Lower lobe of right lung (tissue), 2 donors: ENCODE measurements around the gene GPAM. TPM values are rescaled to one million over a fixed set of nuclear protein-coding genes. Genes with fewer than 3 reads are reported as not detected.

Experiments
- ATAC-seq, 2 donors: fragments of 200-7000 bp; cut with Tn5 transposase; one replicate each; pipeline ENCODE4 v1.9.1; 2020 to 2022; ENCODE audit warnings: mild to moderate bottlenecking in 2 of 2, moderate library complexity in 2 of 2
- DNase-seq: peaks from one replicate; pipeline ENCODE4 v3.0.0-alpha.2; 2020
- H3K27ac ChIP-seq: fragments of 200-600 bp; one replicate; pipeline ENCODE4 v1.8.0; 2022
- H3K27me3 ChIP-seq: fragments of 200-600 bp; one replicate; pipeline ENCODE4 v1.8.0; 2022; ENCODE audit warnings: low read depth
- H3K36me3 ChIP-seq: fragments of 200-600 bp; one replicate; pipeline ENCODE4 v1.8.0; 2022; ENCODE audit warnings: mild to moderate bottlenecking
- H3K4me1 ChIP-seq: fragments of 200-600 bp; one replicate; pipeline ENCODE4 v1.8.0; 2022
- H3K4me3 ChIP-seq: fragments of 200-600 bp; one replicate; pipeline ENCODE4 v1.8.0; 2022; ENCODE audit warnings: mild to moderate bottlenecking
- H3K9me3 ChIP-seq: fragments of 200-600 bp; one replicate; pipeline ENCODE4 v1.8.0; 2022
- intact Hi-C: fragments of 100-400 bp; cut with DNase I; formaldehyde crosslinking; loops from one replicate; pipeline ENCODE4 v1.11.0; 2022
- total RNA-seq: library from RNA; stranded (reverse); fragmentation: NEBNext Ultra II Directional; extraction: Animal tissue kit (Norgen Biotek cat#: 25700); gene quantifications from one replicate; pipeline ENCODE4 v1.2.1, GENCODE V29; 2021
- TF ChIP-seq, protein P1 (sequence below): fragments of 200-600 bp; IDR thresholded peaks from one replicate; pipeline ENCODE4 v1.8.0; 2022; ENCODE audit warnings: antibody characterized with exemption, mild to moderate bottlenecking
- donor health status: DM: no; HTN: yes; CAD: no; lungs with severe emphysema.

GPAM gene
- total RNA-seq, 1 donor from 2014 or later = 27.2 TPM

- peaks cover 4% of the 10 kb centered on the region for H3K4me1 ChIP-seq
- ATAC-seq = no peak
- no peaks in the 10 kb centered on the region for H3K9me3 ChIP-seq
- no peak overlapping the region for H3K4me3 ChIP-seq
- no peak for DNase-seq
- intact Hi-C loops = no loop called here
- H3K27ac ChIP-seq = no peak overlapping the region
- H3K36me3 ChIP-seq = peaks cover 100% of the 10 kb centered on the region
- TF ChIP-seq, protein P1, sequence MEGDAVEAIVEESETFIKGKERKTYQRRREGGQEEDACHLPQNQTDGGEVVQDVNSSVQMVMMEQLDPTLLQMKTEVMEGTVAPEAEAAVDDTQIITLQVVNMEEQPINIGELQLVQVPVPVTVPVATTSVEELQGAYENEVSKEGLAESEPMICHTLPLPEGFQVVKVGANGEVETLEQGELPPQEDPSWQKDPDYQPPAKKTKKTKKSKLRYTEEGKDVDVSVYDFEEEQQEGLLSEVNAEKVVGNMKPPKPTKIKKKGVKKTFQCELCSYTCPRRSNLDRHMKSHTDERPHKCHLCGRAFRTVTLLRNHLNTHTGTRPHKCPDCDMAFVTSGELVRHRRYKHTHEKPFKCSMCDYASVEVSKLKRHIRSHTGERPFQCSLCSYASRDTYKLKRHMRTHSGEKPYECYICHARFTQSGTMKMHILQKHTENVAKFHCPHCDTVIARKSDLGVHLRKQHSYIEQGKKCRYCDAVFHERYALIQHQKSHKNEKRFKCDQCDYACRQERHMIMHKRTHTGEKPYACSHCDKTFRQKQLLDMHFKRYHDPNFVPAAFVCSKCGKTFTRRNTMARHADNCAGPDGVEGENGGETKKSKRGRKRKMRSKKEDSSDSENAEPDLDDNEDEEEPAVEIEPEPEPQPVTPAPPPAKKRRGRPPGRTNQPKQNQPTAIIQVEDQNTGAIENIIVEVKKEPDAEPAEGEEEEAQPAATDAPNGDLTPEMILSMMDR = no peak
- H3K27me3 ChIP-seq = no peaks in the 10 kb centered on the region
Observed at GRCh38 chr10:112175409-112175808, 8.2 kb downstream of the GPAM start.

GRCh38 chr10:112173206-112173605 is 10.4 kb downstream of the GPAM start:
- TF ChIP-seq, protein P1 = no peak
- peaks cover 100% of the 10 kb centered on the region for H3K36me3 ChIP-seq
- no peak for ATAC-seq
- H3K27ac ChIP-seq = no peak overlapping the region
- peaks cover 4% of the 10 kb centered on the region for H3K4me1 ChIP-seq
- H3K9me3 ChIP-seq = no peaks in the 10 kb centered on the region
- no peak overlapping the region for H3K4me3 ChIP-seq
- intact Hi-C loops = no loop called here
- DNase-seq = no peak
- H3K27me3 ChIP-seq = no peaks in the 10 kb centered on the region

GRCh38 chr10:112168733-112169132 is 14.8 kb downstream of the GPAM start:
- H3K27me3 ChIP-seq = no peaks in the 10 kb centered on the region
- no peak overlapping the region for H3K4me3 ChIP-seq
- ATAC-seq (no peak), DNase-seq (no peak)
- H3K36me3 ChIP-seq = peaks cover 100% of the 10 kb centered on the region
- TF ChIP-seq, protein P1 = no peak
- H3K4me1 ChIP-seq = no peaks in the 10 kb centered on the region
- intact Hi-C loops = no loop called here
- no peaks in the 10 kb centered on the region for H3K9me3 ChIP-seq
- no peak overlapping the region for H3K27ac ChIP-seq

DNA sequence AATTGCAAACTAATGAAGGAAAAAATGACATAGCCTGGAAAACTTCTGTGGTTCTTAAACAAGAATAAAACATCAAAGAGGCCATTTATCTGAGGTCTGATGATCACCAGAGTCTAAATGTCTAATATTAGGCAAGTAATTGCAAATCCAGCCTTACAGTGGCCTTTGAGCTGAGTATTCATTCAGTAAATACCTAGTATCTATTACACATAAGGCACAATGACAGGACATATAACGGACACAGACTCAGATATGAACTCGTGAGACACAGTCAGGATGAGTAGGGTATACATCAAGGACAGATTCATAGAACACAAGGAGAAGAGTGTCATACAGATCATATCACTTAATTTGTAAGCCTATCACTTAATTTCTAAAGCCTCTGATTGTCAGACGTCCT is 16.8 kb downstream of the GPAM start:
- no peak for ATAC-seq
- H3K4me1 ChIP-seq = no peaks in the 10 kb centered on the region
- no peaks in the 10 kb centered on the region for H3K9me3 ChIP-seq
- peaks cover 98% of the 10 kb centered on the region for H3K36me3 ChIP-seq
- TF ChIP-seq, protein P1 = no peak
- no peak overlapping the region for H3K4me3 ChIP-seq
- intact Hi-C loops = no loop called here
- no peaks in the 10 kb centered on the region for H3K27me3 ChIP-seq
- no peak for DNase-seq
- H3K27ac ChIP-seq = no peak overlapping the region

GRCh38 chr10:112161757-112162518 is 21.6 kb downstream of the GPAM start:
- no peaks in the 10 kb centered on the region for H3K4me1 ChIP-seq
- TF ChIP-seq, protein P1 = no peak
- H3K27me3 ChIP-seq = no peaks in the 10 kb centered on the region
- H3K27ac ChIP-seq = no peak overlapping the region
- intact Hi-C loops = no loop called here
- DNase-seq (no peak), ATAC-seq (no peak)
- no peak overlapping the region for H3K4me3 ChIP-seq
- no peaks in the 10 kb centered on the region for H3K9me3 ChIP-seq
- H3K36me3 ChIP-seq = peaks cover 98% of the 10 kb centered on the region
